ENCODE results near the gene PLXNB2.
A peak's percentile ranks its signal among the peaks of the same experiment; 100 is the strongest.
"Not testable (repeated sequence)": the region's sequence is repeated elsewhere in the genome, so short reads cannot be mapped to it uniquely, and the experiment has no call there.

PLXNB2 gene

GRCh38 chr22:50273781-50274180 lies 33.7 kb downstream of the PLXNB2 start:
- DNase-seq; in situ Hi-C loops (cut with HindIII; ENCODE audit: low pct_ligation_motif_present, low pct_unique_long_range_greater_than_20kb, low sequenced_read_pairs): not testable (repeated sequence)

- in situ Hi-C loops (cut with HindIII; ENCODE audit: low pct_ligation_motif_present, low pct_unique_long_range_greater_than_20kb, low sequenced_read_pairs); DNase-seq: not testable (repeated sequence)
These were observed 34.1 kb downstream of the PLXNB2 start for GRCh38 chr22:50273352-50273751.

- in situ Hi-C loops (cut with HindIII; ENCODE audit: low pct_ligation_motif_present, low pct_unique_long_range_greater_than_20kb, low sequenced_read_pairs): no loop called here
- no peak for DNase-seq
These were observed 35.2 kb downstream of the PLXNB2 start for GRCh38 chr22:50272044-50272802.

GRCh38 chr22:50271519-50271970 lies 35.9 kb downstream of the PLXNB2 start:
- DNase-seq: peak; percentile 69
- in situ Hi-C loops (cut with HindIII; ENCODE audit: low pct_ligation_motif_present, low pct_unique_long_range_greater_than_20kb, low sequenced_read_pairs): no loop called here

- DNase-seq: peak; percentile 77
- in situ Hi-C loops (cut with HindIII; ENCODE audit: low pct_ligation_motif_present, low pct_unique_long_range_greater_than_20kb, low sequenced_read_pairs): no loop called here
These were observed 36.6 kb downstream of the PLXNB2 start for GRCh38 chr22:50270666-50271394.

GRCh38 chr22:50269970-50270665 lies 37.3 kb downstream of the PLXNB2 start, which contains the start of gene MAPK11:
Gene MAPK11, minus strand, starts transcription at chr22:50270380. Its CDS starts 88 bp downstream, at chr22:50270292.
- in situ Hi-C loops (cut with HindIII; ENCODE audit: low pct_ligation_motif_present, low pct_unique_long_range_greater_than_20kb, low sequenced_read_pairs): no loop called here

GRCh38 chr22:50269573-50269969 lies 37.9 kb downstream of the PLXNB2 start:
- in situ Hi-C loops (cut with HindIII; ENCODE audit: low pct_ligation_motif_present, low pct_unique_long_range_greater_than_20kb, low sequenced_read_pairs): no loop called here
- no peak for DNase-seq

More at GRCh38 chr22:50269970-50270665, 37.3 kb downstream of the PLXNB2 start, which contains the start of gene MAPK11:
- DNase-seq: peak; percentile 65

GRCh38 chr22:50268655-50269113 lies 38.8 kb downstream of the PLXNB2 start:
- in situ Hi-C loops (cut with HindIII; ENCODE audit: low pct_ligation_motif_present, low pct_unique_long_range_greater_than_20kb, low sequenced_read_pairs): no loop called here
- no peak for DNase-seq

- DNase-seq: peak; percentile 49
- in situ Hi-C loops (cut with HindIII; ENCODE audit: low pct_ligation_motif_present, low pct_unique_long_range_greater_than_20kb, low sequenced_read_pairs): no loop called here
These were observed 39.7 kb downstream of the PLXNB2 start for GRCh38 chr22:50267591-50268390.

- in situ Hi-C loops (cut with HindIII; ENCODE audit: low pct_ligation_motif_present, low pct_unique_long_range_greater_than_20kb, low sequenced_read_pairs): no loop called here
- DNase-seq: no peak
These were observed 40.5 kb downstream of the PLXNB2 start for GRCh38 chr22:50266994-50267393.

- in situ Hi-C loops (cut with HindIII; ENCODE audit: low pct_ligation_motif_present, low pct_unique_long_range_greater_than_20kb, low sequenced_read_pairs): no loop called here
- DNase-seq: no peak
These were observed 42.3 kb downstream of the PLXNB2 start for GRCh38 chr22:50264946-50265669.

GRCh38 chr22:50264104-50264745 lies 43.2 kb downstream of the PLXNB2 start:
- DNase-seq: no peak
- in situ Hi-C loops (cut with HindIII; ENCODE audit: low pct_ligation_motif_present, low pct_unique_long_range_greater_than_20kb, low sequenced_read_pairs): no loop called here

GRCh38 chr22:50262973-50263617 lies 44.4 kb downstream of the PLXNB2 start:
- in situ Hi-C loops (cut with HindIII; ENCODE audit: low pct_ligation_motif_present, low pct_unique_long_range_greater_than_20kb, low sequenced_read_pairs): no loop called here
- DNase-seq: no peak

GRCh38 chr22:50262460-50262911 lies 45.0 kb downstream of the PLXNB2 start:
- DNase-seq: peak; percentile 40
- in situ Hi-C loops (cut with HindIII; ENCODE audit: low pct_ligation_motif_present, low pct_unique_long_range_greater_than_20kb, low sequenced_read_pairs): no loop called here

GRCh38 chr22:50261615-50262459 lies 45.6 kb downstream of the PLXNB2 start, which contains the start of gene MAPK12:
Gene MAPK12, minus strand, starts transcription at chr22:50261683. Its CDS starts 174 bp downstream, at chr22:50261509.
- peak; percentile 43 for DNase-seq

More at GRCh38 chr22:50261615-50262459, 45.6 kb downstream of the PLXNB2 start, which contains the start of gene MAPK12:
- in situ Hi-C loops (cut with HindIII; ENCODE audit: low pct_ligation_motif_present, low pct_unique_long_range_greater_than_20kb, low sequenced_read_pairs): no loop called here
